Pancreas (tissue), 10 donors: Measurements from ENCODE around the gene LMX1A. TPM values are rescaled to one million over a fixed set of nuclear protein-coding genes. Genes with fewer than 3 reads are reported as not detected.

Experiments
- ATAC-seq, 4 donors: fragments of 200-7000 bp; cut with Tn5 transposase; one replicate each; pipeline versions ENCODE4 v1.8.0 to v1.9.1; 2020; ENCODE audit warnings: mild to moderate bottlenecking in 4 of 4, moderate library complexity in 4 of 4
- DNase-seq, 6 donors: peaks; one replicate each; pipeline ENCODE4 v3.0.0-alpha.2; 2020
- FAIRE-seq: peaks from 2 replicates; lab custom pipeline; 2012; peaks lifted over from hg19 to GRCh38; lab: Jason Lieb, UNC
- H3K27ac ChIP-seq, 4 donors: fragments of 200-600 bp; sonication (generic); 1 replicate in 3 of 4; 2 replicates in 1 of 4; pipeline versions ENCODE4 v1.5.0 to v1.8.0; 2020
- H3K27me3 ChIP-seq, 4 donors: fragments of 200-600 bp; one replicate each; pipeline ENCODE4 v1.8.0; 2021
- H3K36me3 ChIP-seq, 3 donors: fragments of 200-600 bp; sonication (generic) in 1 of 3; one replicate each; pipeline versions ENCODE4 v1.5.0 to v1.8.0; 2020 to 2021
- H3K4me1 ChIP-seq, 3 donors: fragments of 200-600 bp; one replicate each; pipeline ENCODE4 v1.8.0; 2021
- H3K4me3 ChIP-seq, 4 donors: fragments of 200-600 bp; sonication (generic) in 2 of 4; one replicate each; pipeline versions ENCODE4 v1.5.0 to v1.8.0; 2020 to 2021
- H3K9me3 ChIP-seq, 4 donors: fragments of 200-600 bp; one replicate each; pipeline ENCODE4 v1.8.0; 2021
- CTCF ChIP-seq, 4 donors: fragments of 200-600 bp; sonication (generic) in 3 of 4; IDR thresholded peaks; one replicate each; pipeline versions ENCODE4 v1.5.0 to v1.8.0; 2021; ENCODE audit warnings: antibody characterized with exemption in 4 of 4
- WGBS, 2 donors: extraction: QIAGEN DNeasy Blood & Tissue Kit; methylation state at CpG; one replicate each; pipeline ENCODE4 v1.1.7; 2013; 5-methylcytosine and 5-hydroxymethylcytosine counted together
- intact Hi-C, 3 donors: fragments of 100-400 bp; cut with DNase I; formaldehyde crosslinking; loops; one replicate each; pipeline versions ENCODE4 v1.11.1 to v1.14.2; 2022
- polyA plus RNA-seq, 2 donors: library from polyadenylated mRNA; stranded (reverse); fragments of 200-250 nt; gene quantifications; one replicate each; pipeline ENCODE4 v1.2.3, GENCODE V29; 2013
- total RNA-seq, 6 donors: library from RNA; stranded (reverse); fragmentation: NEBNext Ultra II Directional in 4 of 6; extraction: Animal tissue kit (Norgen Biotek cat#: 25700) in 4 of 6; gene quantifications; one replicate each; pipeline versions ENCODE4 v1.2.1 to v1.2.4, GENCODE V29; 2021 to 2023
- donor health status: healthy with polysubstance abuse.
- donor health status: DM: no; HTN: no; CAD: no; lungs with moderate emphysema.
- donor health status: DM: no; HTN: no; CAD: no.
- donor health status: control.
- donor health status: control.
- donor health status: Bipolar disorder and iron deficiency.
- donor health status: DM: yes; HTN: yes; CAD: no.
- donor health status: DM: no; HTN: no; CAD: no.
- donor health status: DM: no; HTN: no; CAD: no.
- donor health status: DM: yes; HTN: yes; CAD: no.

Gene LMX1A
- total and polyA plus RNA-seq, 8 donors: 0.11 TPM; not detected in 7

GRCh38 chr1:165313903-165314302 lies 42.6 kb downstream of the LMX1A start:
- DNase-seq: no peak
- FAIRE-seq: no peak
- no peak for TF ChIP-seq CTCF (IDR thresholded peaks at IDR 0.05)

GRCh38 chr1:165312591-165312990 lies 43.9 kb downstream of the LMX1A start:
- ATAC-seq (no peak), DNase-seq (no peak), FAIRE-seq (no peak)
- 53 to 65% methylated on average over 2 of the region's 2 CpGs for WGBS, 2 donors
- no peak overlapping the region for H3K27ac ChIP-seq
- intact Hi-C loops: no loop called here
- no peaks in the 10 kb centered on the region for H3K4me1 ChIP-seq
- H3K9me3 ChIP-seq: no peaks in the 10 kb centered on the region
- no peaks in the 10 kb centered on the region for H3K36me3 ChIP-seq
- TF ChIP-seq CTCF (IDR thresholded peaks at IDR 0.05): no peak
- H3K4me3 ChIP-seq: no peak overlapping the region
- no peaks in the 10 kb centered on the region for H3K27me3 ChIP-seq

More at GRCh38 chr1:165313903-165314302, 42.6 kb downstream of the LMX1A start:
- Histone ChIP-seq H3K4me1 (no peaks in the 10 kb centered on the region), H3K4me3 (no peak overlapping the region), H3K27ac (no peak overlapping the region), H3K27me3 (no peaks in the 10 kb centered on the region), H3K36me3 (no peaks in the 10 kb centered on the region), H3K9me3 (no peaks in the 10 kb centered on the region)
- no peak for ATAC-seq
- WGBS, 2 donors: 28 to 43% methylated on average over 4 of the region's 4 CpGs
- intact Hi-C loops: no loop called here

- Histone ChIP-seq H3K36me3 (no peaks in the 10 kb centered on the region), H3K4me3 (no peak overlapping the region), H3K4me1 (no peaks in the 10 kb centered on the region), H3K27me3 (no peaks in the 10 kb centered on the region), H3K27ac (no peak overlapping the region), H3K9me3 (no peaks in the 10 kb centered on the region)
- TF ChIP-seq CTCF (IDR thresholded peaks at IDR 0.05): no peak
- intact Hi-C loops: no loop called here
- FAIRE-seq (no peak), ATAC-seq (peak in 1 of 4 donors; percentile 50), DNase-seq (no peak)
- WGBS, 2 donors: 77 to 79% methylated on average over 6 of the region's 6 CpGs
Observed at GRCh38 chr1:165306543-165307434, 49.7 kb downstream of the LMX1A start.

DNA sequence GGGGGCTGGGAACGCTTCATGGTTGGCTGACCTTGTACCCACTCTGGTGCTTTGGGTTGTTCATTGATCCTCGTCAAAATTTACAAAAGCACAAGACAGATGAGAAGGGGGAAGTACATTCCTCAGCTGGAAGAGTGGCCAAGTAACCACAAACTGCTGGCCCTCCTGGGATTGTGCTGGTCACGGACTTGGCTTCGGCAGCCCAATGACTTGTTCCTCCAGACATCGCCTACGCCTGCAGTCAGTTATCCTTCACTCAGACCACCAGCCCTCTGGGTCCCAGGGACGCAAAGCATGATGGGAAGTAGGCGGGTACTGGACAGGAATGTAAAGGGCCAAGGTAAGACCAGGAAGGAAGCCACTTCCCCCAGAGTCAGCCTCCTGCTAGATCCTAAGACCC lies 53.1 kb downstream of the LMX1A start:
- Histone ChIP-seq H3K27me3 (no peaks in the 10 kb centered on the region), H3K27ac (no peak overlapping the region), H3K9me3 (no peaks in the 10 kb centered on the region), H3K4me3 (no peak overlapping the region), H3K4me1 (no peaks in the 10 kb centered on the region), H3K36me3 (no peaks in the 10 kb centered on the region)
- no peak for TF ChIP-seq CTCF (IDR thresholded peaks at IDR 0.05)
- FAIRE-seq (no peak), DNase-seq (peak in 1 of 6 donors; percentile 14), ATAC-seq (no peak)
- intact Hi-C loops: no loop called here
- WGBS, 2 donors: 43 to 57% methylated on average over 8 of the region's 8 CpGs

GRCh38 chr1:165300400-165300903 lies 56.1 kb downstream of the LMX1A start:
- WGBS, 2 donors: 73 to 78% methylated on average over 2 of the region's 2 CpGs
- intact Hi-C loops: no loop called here

More at GRCh38 chr1:165300400-165300903, 56.1 kb downstream of the LMX1A start:
- FAIRE-seq (no peak), ATAC-seq (no peak), DNase-seq (no peak)
- Histone ChIP-seq H3K36me3 (no peaks in the 10 kb centered on the region), H3K9me3 (no peaks in the 10 kb centered on the region), H3K27ac (no peak overlapping the region), H3K27me3 (no peaks in the 10 kb centered on the region), H3K4me1 (no peaks in the 10 kb centered on the region), H3K4me3 (no peak overlapping the region)
- TF ChIP-seq CTCF (IDR thresholded peaks at IDR 0.05): no peak
